GM12865 (cell line): ENCODE data around the gene CTNND2.
A peak's percentile ranks its signal among the peaks of the same experiment; 100 is the strongest.

Experiments used
- DNase-seq: peaks from one replicate; pipeline ENCODE4 v3.0.0; 2010; ENCODE audit warnings: low read depth
- H3K4me3 ChIP-seq: 2 replicates; pipeline ENCODE4 v1.5.1; 2011; ENCODE audit warnings: mild to moderate bottlenecking, low read depth, low read length, control low read depth
- CTCF ChIP-seq: IDR thresholded peaks from 2 replicates; pipeline ENCODE4 v1.5.1; 2011; ENCODE audit warnings: low read length, control low read depth, low read depth, inconsistent platforms; ENCODE audit not compliant: insufficient read depth; ENCODE audit errors: missing control alignments

Gene CTNND2

GRCh38 chr5:11038772-11039171 is 865.5 kb downstream of the CTNND2 start:
- TF ChIP-seq CTCF: no peak
- no peak for DNase-seq

GRCh38 chr5:11037941-11038340 is 866.3 kb downstream of the CTNND2 start:
- no peak for TF ChIP-seq CTCF
- H3K4me3 ChIP-seq: no peak overlapping the region
- no peak for DNase-seq

More at GRCh38 chr5:11038772-11039171, 865.5 kb downstream of the CTNND2 start:
- H3K4me3 ChIP-seq: no peak overlapping the region

- no peak overlapping the region for H3K4me3 ChIP-seq
- TF ChIP-seq CTCF: no peak
- DNase-seq: peak; percentile 80
Observed at GRCh38 chr5:11037080-11037479, 867.2 kb downstream of the CTNND2 start.

- no peak for DNase-seq
- peak overlapping the region; percentile 29; the same call in 1 of the 2 replicates for H3K4me3 ChIP-seq
- no peak for TF ChIP-seq CTCF
Observed at GRCh38 chr5:11030671-11031070, 873.6 kb downstream of the CTNND2 start.

- TF ChIP-seq CTCF: no peak
- peak overlapping the region; percentile 44 for H3K4me3 ChIP-seq
- peak; percentile 87 for DNase-seq
Observed at GRCh38 chr5:11027660-11028059, 876.6 kb downstream of the CTNND2 start.

- H3K4me3 ChIP-seq: no peak overlapping the region
- no peak for DNase-seq
- TF ChIP-seq CTCF: no peak
Observed at GRCh38 chr5:11026543-11026942, 877.7 kb downstream of the CTNND2 start.

- no peak for DNase-seq
- H3K4me3 ChIP-seq: no peak overlapping the region
- TF ChIP-seq CTCF: no peak
Observed at GRCh38 chr5:11023945-11024344, 880.3 kb downstream of the CTNND2 start.
